DND-41 (cell line): Measurements from ENCODE around the gene DENND5B.

Source experiments
- ATAC-seq: fragments of 200-7000 bp; cut with Tn5 transposase; 3 replicates; pipeline ENCODE4 v1.9.1; 2021; ENCODE audit warnings: low read depth; ENCODE audit not compliant: insufficient read depth
- DNase-seq: peaks from one replicate; pipeline ENCODE4 v3.0.0-alpha.2; 2020
- H2AFZ ChIP-seq: 2 replicates; pipeline ENCODE4 v1.6.0; 2012; ENCODE audit warnings: low read depth, low read length
- H3K27ac ChIP-seq: 2 replicates; pipeline ENCODE4 v1.5.1; 2012; ENCODE audit warnings: low read length, inconsistent platforms
- H3K27me3 ChIP-seq: fragments of 200-600 bp; sonication (generic); 2 replicates; pipeline ENCODE4 v1.6.0; 2012; ENCODE audit warnings: low read length, mild to moderate bottlenecking, inconsistent platforms; ENCODE audit not compliant: insufficient read depth, poor library complexity
- H3K36me3 ChIP-seq: 2 replicates; pipeline ENCODE4 v1.5.1; 2012; ENCODE audit warnings: low read length, inconsistent platforms; ENCODE audit not compliant: insufficient read depth
- H3K4me1 ChIP-seq: 2 replicates; pipeline ENCODE4 v1.5.1; 2012; ENCODE audit warnings: mild to moderate bottlenecking, low read length; ENCODE audit not compliant: insufficient read depth
- H3K4me2 ChIP-seq: 2 replicates; pipeline ENCODE4 v1.6.0; 2012; ENCODE audit warnings: mild to moderate bottlenecking, moderate library complexity, low read length, inconsistent platforms; ENCODE audit not compliant: insufficient read depth
- H3K4me3 ChIP-seq, 2 experiments: fragments of 200-600 bp in 1 of 2; shearing (Covaris generic) in 1 of 2; 2 replicates each; pipeline ENCODE4 v1.5.1; 2012 to 2016; ENCODE audit warnings: inconsistent platforms in 2 of 2, low read length in 2 of 2, mild to moderate bottlenecking in 2 of 2, low read depth in 1 of 2, moderate library complexity in 1 of 2
- H3K79me2 ChIP-seq: 2 replicates; pipeline ENCODE4 v1.6.0; 2012; ENCODE audit warnings: low read length, inconsistent platforms; ENCODE audit not compliant: insufficient read depth
- H3K9ac ChIP-seq: 2 replicates; pipeline ENCODE4 v1.6.0; 2012; ENCODE audit warnings: low read depth, mild to moderate bottlenecking, inconsistent platforms, low read length, moderate library complexity
- H3K9me3 ChIP-seq: 2 replicates; pipeline ENCODE4 v1.5.1; 2012; ENCODE audit warnings: low read length, moderate library complexity, mild to moderate bottlenecking, inconsistent platforms; ENCODE audit not compliant: insufficient read depth, severe bottlenecking
- H4K20me1 ChIP-seq: 2 replicates; pipeline ENCODE4 v1.6.0; 2012; ENCODE audit warnings: low read length; ENCODE audit not compliant: insufficient read depth
- EZH2 ChIP-seq: IDR thresholded peaks from 3 replicates; pipeline ENCODE4 v1.6.1; 2012; ENCODE audit warnings: borderline replicate concordance, low read depth, mild to moderate bottlenecking, moderate library complexity, low read length, inconsistent platforms; ENCODE audit not compliant: severe bottlenecking
- TF ChIP-seq, protein P1 (sequence below): IDR thresholded peaks from 2 replicates; pipeline ENCODE4 v1.5.1; 2012; ENCODE audit warnings: borderline replicate concordance, low read length, moderate library complexity, mild to moderate bottlenecking; ENCODE audit not compliant: poor library complexity, severe bottlenecking; ENCODE audit errors: extremely low read depth

The DENND5B gene

DNA sequence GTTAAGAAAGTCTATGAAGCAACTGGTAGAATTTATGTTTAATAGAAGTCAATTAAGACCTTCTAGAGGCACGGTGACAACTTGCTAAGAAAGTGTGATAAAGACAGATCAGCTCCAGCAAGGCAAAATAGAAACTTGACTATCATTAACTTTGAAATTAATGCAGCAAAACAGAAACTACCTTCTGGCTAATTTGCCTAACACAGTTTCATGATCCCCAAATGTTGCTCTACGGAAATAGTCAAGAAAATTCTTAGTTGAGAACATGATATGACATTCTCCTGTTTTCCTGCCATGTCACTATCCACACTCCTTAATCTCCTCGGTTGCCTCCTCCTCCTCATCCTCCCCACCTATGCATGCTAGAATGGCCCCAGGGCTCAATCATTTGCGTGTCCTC lies 4.2 kb downstream of the DENND5B start:
- Histone ChIP-seq H3K4me2 (no peak overlapping the region), H3K9ac (no peak overlapping the region), H4K20me1 (no peaks in the 10 kb centered on the region), H3K36me3 (no peaks in the 10 kb centered on the region), H3K27ac (no peak overlapping the region), H2AFZ (no peak overlapping the region), H3K27me3 (peaks cover 53% of the 10 kb centered on the region), H3K4me1 (peaks cover 12% of the 10 kb centered on the region), H3K4me3 (no peak overlapping the region), H3K79me2 (no peaks in the 10 kb centered on the region), H3K9me3 (no peaks in the 10 kb centered on the region)
- TF ChIP-seq, protein P1, sequence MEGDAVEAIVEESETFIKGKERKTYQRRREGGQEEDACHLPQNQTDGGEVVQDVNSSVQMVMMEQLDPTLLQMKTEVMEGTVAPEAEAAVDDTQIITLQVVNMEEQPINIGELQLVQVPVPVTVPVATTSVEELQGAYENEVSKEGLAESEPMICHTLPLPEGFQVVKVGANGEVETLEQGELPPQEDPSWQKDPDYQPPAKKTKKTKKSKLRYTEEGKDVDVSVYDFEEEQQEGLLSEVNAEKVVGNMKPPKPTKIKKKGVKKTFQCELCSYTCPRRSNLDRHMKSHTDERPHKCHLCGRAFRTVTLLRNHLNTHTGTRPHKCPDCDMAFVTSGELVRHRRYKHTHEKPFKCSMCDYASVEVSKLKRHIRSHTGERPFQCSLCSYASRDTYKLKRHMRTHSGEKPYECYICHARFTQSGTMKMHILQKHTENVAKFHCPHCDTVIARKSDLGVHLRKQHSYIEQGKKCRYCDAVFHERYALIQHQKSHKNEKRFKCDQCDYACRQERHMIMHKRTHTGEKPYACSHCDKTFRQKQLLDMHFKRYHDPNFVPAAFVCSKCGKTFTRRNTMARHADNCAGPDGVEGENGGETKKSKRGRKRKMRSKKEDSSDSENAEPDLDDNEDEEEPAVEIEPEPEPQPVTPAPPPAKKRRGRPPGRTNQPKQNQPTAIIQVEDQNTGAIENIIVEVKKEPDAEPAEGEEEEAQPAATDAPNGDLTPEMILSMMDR: no peak
- no peak for TF ChIP-seq EZH2
- ATAC-seq (no peak), DNase-seq (no peak)

DNA sequence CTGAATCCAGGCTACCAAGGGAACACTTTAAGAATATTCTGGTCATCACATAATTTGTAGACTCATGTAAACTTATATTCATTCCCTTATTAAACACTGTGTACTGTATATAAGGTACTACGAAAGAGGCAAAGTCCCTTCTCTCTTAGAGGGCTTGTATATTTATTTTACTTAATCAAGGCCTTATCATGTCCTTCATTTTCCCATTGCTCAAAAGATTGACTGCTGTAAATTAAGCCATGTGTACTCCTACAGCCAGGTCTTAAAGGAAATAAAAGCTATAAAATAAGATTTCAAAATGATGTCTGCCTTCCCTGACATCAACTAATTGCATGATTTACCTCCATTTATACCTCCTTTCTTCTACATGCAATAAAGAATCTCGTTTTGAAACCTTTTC lies 5.0 kb downstream of the DENND5B start:
- peaks cover 7% of the 10 kb centered on the region; the same call in 1 of the 2 replicates for H3K4me1 ChIP-seq
- no peaks in the 10 kb centered on the region for H3K36me3 ChIP-seq
- H3K4me3 ChIP-seq: no peak overlapping the region
- no peaks in the 10 kb centered on the region for H3K79me2 ChIP-seq
- H3K27ac ChIP-seq: no peak overlapping the region
- no peaks in the 10 kb centered on the region for H3K9me3 ChIP-seq
- no peak for TF ChIP-seq EZH2
- TF ChIP-seq, protein P1: no peak
- H3K4me2 ChIP-seq: no peak overlapping the region
- H3K27me3 ChIP-seq: peaks cover 46% of the 10 kb centered on the region
- ATAC-seq (no peak), DNase-seq (no peak)
- H2AFZ ChIP-seq: no peak overlapping the region
- H4K20me1 ChIP-seq: no peaks in the 10 kb centered on the region
- no peak overlapping the region for H3K9ac ChIP-seq

DNA sequence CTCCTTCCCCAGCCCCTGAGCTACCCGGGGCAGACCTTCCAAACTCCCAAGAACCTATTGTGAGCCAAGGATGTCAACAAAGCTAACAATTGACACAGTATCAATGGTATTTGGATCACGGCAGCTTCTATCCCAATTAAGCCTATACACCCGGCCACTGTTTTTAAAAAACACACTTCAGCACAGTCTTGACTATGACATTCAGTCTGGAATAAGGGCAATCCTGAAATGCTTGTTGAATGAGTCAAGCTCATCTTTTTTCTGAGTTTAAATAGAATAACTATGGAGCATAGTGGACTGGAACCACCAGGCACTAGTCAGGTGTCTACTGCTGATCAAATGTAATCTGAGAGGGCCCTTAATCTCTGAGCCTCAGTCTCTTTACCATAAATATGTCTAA lies 5.7 kb downstream of the DENND5B start:
- Histone ChIP-seq H3K4me3 (no peak overlapping the region), H3K9ac (no peak overlapping the region), H4K20me1 (no peaks in the 10 kb centered on the region), H3K4me2 (no peak overlapping the region), H3K9me3 (no peaks in the 10 kb centered on the region), H3K27ac (no peak overlapping the region), H3K79me2 (no peaks in the 10 kb centered on the region), H3K36me3 (no peaks in the 10 kb centered on the region), H2AFZ (no peak overlapping the region), H3K27me3 (peaks cover 40% of the 10 kb centered on the region), H3K4me1 (peaks cover under 1% of the 10 kb centered on the region; the same call in 1 of the 2 replicates)
- ATAC-seq (no peak), DNase-seq (no peak)
- TF ChIP-seq EZH2: no peak
- TF ChIP-seq, protein P1: no peak

DNA sequence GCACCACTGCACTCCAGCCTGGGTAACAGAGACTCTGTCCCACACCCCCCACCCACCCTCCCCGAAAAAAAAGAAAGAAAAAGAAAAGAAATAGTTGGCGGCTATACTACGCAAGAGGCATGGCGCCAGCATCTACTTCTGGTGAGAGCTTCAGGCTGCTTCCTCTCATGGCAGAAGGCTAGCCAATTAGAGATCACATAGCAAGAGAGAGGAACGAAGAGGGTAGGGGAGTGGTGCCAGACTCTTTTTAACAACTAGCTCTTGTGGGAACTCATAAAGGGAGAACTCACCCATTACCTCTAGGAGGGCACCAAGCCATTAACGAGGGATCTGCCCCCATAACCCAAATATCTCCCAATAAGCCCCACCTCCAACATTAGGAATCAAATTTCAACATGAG lies 6.2 kb downstream of the DENND5B start:
- H3K4me2 ChIP-seq: no peak overlapping the region
- H3K36me3 ChIP-seq: no peaks in the 10 kb centered on the region
- H3K9ac ChIP-seq: no peak overlapping the region
- H3K4me1 ChIP-seq: no peaks in the 10 kb centered on the region
- H4K20me1 ChIP-seq: no peaks in the 10 kb centered on the region
- H3K27me3 ChIP-seq: peaks cover 35% of the 10 kb centered on the region
- no peak for ATAC-seq
- no peak for DNase-seq
- no peak for TF ChIP-seq EZH2
- TF ChIP-seq, protein P1: no peak
- no peak overlapping the region for H2AFZ ChIP-seq
- no peak overlapping the region for H3K27ac ChIP-seq
- H3K79me2 ChIP-seq: no peaks in the 10 kb centered on the region
- H3K4me3 ChIP-seq: no peak overlapping the region
- no peaks in the 10 kb centered on the region for H3K9me3 ChIP-seq
